Measurements from ENCODE around the gene CSTB.

The CSTB gene

DNA sequence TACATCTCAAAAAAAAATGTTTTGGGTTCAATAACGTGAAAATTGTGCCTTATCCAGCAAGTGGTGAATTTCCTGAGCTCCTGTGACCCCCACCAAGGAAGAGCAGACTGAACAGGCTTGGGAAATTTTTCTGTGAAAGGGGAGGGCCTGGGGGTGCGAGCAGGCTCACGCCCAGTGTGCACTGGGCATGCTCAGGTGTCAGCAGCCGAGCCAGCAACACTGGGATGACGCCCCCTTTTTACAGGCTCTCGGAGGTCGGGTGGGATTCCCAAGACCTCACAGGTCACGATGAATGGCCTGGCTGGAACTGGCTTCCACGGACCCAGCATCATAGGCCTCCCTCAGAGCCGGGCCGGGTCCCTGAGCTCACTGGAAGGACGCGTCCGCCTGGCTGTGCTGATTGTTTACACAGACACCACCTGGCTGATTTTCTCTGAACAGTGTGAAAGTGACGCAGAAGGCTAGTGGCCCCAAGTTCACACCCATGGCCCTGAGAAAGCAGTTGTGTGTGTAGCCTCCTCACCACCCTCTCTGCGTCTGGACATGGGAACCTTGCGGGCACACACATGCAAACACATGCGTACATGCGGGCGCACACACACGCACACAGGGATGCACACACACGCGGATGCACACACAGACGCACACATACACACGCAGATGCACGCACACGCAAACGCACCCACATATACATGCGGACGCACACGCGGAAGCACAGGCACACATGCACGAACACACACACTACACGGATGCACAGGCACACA, 9.2 kb downstream of the CSTB start:
- DNase-seq = no peak

DNA sequence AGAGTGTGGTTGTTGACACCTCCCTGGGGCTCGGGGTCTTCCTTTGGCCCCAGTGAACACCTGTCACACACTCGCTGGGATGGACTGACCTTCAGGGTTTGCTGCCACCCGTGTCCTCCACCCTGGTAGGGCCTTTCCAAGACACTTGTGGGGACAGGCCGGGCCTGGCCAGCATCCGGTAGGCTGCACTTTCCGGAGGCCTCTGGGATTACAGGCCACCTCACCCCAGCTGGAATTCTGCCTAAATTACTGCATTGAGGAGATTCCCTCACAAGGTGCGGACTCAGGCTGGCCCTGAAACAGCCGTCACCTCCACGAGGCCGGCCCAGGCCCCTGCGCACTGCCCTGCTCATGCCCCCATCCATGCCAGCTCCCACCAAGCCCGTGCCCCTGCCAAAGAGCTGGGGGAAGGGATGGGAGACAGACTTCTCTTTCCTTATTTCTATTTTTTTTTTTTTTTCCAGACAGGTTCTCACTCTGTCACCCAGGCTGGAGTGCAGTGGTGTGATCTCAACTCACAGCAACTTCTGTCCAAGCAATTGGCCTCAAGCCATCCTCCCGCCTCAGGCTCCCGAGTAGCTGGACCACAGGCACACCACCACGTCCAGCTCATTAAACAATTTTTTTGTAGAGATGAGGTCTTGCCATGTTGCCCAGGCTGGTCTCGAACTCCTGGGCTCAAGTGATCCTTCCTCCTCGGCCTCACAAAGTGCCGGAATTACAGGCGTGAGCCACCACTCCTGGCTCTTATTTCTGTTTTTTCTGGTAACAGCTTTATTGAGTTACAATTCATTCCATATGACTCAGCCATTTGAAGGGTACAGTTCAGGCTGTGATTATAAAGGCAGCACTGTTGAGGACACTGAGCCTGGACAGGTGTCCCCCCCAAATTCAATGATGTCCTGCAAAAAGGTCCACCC, 11.3 kb downstream of the CSTB start:
- no peak for DNase-seq

- DNase-seq = no peak
Observed at GRCh38 chr21:43763901-43764523, 12.1 kb downstream of the CSTB start.

DNA sequence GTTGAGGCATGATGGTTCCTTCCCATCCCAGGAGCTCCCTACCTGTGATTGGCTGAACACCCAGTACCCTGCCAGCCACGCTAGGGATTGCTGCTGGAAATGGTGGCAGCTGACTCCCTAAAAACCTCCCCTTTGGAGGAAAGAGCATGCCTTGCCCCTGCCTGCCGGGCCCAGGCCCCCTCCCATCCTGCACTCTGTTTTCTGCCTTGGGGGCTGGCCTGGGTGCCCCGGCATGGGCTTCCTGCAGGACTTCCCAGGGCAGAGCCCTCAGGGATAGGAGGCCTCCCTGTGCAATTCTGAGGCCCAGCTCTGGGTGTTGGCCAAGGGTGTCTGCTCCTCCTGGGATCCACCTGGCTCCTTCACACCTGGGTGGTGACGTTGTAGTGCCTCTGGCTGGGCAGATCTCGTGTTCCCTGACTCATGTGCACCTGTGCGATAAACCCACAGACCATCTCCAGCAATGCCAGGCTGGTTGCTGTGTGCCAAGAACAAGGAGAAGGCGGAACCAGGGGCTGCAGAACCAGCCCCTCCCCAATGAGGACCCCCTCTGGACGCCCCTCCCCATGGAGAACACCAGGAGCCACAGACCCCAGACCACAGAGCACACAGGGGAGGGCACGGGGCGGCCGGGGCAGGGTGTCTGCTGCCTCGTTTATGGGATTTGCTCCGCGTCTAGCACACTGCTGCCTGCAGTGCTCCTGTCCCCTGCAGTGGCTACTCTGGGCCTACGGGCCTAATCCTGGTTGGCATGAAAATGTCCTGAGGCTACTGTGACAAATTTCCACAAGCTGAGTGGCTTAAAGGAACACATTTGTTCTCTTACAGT, 13.6 kb downstream of the CSTB start:
- no peak for DNase-seq

- DNase-seq = no peak
Observed at GRCh38 chr21:43761886-43762285, 14.2 kb downstream of the CSTB start.

DNA sequence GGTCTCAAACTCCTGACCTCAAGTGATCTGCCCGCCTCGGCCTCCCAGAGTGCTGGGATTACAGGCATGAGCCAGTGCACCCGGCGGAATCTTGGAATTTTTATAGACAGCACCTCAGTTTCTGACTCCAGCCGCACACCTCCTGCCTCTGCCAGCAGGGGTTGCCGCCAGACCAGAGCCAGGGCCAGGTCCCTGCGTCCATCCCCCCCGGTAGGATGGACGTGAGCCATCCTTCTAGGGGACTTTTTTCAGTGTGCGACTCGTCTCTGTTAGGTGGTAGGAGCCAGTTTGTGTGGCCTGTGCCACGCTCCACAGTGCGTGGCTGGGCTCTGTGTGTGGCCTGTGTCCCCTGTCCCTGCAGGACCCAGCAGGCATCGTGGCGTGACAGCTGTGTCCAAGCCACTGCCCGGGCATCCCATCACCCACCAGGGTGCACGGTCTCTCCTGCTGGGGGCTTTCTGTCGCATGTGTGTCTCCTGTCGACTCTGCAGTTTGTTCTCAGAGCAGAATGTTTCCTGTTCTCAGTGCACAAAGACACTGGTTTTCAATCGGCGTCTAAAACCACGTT, 15.6 kb downstream of the CSTB start:
- DNase-seq = no peak

DNA sequence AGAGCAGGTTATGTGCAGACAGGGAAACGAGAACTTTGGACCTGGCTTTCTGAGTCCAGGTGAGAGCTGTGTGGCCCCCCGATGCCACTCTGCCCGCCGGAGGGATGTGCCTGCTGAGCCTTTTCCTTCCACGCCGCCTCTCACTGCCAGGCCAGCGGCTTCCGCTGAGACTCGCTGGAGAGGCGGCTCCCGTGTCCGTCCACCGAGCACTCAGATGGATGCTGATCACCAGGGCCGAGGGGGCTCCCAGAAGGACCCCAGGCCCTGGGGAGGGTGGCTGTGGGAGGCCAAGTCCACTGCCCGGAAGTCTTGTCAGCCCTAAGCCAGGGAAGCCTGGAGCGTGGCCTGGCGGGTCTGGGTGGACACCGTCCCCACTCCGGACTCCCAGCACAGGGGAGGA, 16.5 kb downstream of the CSTB start:
- DNase-seq = no peak

- no peak for DNase-seq
Observed at GRCh38 chr21:43758811-43759210, 17.3 kb downstream of the CSTB start.

GRCh38 chr21:43758111-43758641, 17.9 kb downstream of the CSTB start:
- DNase-seq = no peak

DNA sequence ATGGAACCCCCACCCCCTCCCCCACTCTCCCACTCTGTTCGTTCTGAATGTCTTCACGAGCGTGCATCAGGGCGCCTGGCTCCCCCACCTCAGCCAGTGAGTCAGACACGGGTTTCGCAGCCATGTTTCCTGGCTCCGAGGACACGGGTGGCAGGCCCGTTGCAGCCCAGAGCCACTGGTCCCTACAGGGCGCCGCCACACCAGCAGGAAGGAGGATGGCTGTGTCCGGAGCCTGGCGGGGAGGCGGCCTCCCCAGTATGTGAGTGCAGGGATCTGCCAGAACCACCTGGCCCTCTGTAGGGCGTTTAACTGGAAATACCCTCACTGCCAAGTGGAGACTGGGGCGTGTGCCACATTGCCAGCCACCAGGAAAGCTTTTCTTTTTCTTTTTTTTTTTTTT, 18.5 kb downstream of the CSTB start:
- DNase-seq = no peak

- no peak for DNase-seq
Observed at GRCh38 chr21:43755820-43756594, 20.1 kb downstream of the CSTB start.

DNA sequence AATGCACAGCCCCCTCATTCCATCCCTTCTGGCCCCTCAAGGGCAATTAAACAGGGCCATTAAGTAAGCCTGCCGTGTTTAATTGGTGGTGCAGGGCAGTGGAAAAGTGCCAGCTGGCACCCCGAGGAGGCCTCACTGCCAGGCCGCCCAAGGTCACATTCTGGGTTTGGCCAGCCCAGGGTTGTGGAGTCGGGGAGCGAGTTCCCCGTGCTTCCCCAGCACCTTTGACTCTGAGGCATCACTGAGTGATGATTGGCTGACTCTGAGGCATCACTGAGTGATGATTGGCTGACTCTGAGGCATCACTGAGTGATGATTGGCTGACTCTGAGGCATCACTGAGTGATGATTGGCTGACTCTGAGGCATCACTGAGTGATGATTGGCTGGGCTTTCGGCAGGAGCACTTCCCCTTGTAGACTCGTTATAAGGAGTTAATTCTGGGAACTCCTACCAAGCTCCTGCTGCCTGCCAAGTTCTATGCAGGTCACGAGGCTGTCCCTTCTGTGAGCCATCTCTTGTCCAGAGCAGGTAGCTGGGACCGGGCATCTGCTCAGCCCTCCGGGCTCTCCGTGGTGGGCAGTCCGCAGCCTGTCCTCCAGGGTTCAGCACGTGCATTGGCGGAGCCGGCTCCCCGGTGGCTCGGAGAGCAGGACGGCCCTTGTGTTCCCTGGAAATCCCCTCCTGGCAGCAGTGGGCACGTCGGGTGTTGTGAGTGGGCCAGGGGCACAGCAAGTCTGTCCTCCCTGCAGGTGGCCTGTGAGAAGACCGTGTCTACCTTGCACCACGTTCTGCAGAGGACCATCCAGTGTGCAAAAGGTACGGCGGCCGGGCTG, 20.9 kb downstream of the CSTB start:
- DNase-seq = no peak

GRCh38 chr21:43753439-43753799, 22.7 kb downstream of the CSTB start:
- DNase-seq = no peak

GRCh38 chr21:43752758-43753438, 23.2 kb downstream of the CSTB start:
- no peak for DNase-seq

GRCh38 chr21:43751955-43752591, 24.0 kb downstream of the CSTB start:
- DNase-seq = no peak

DNA sequence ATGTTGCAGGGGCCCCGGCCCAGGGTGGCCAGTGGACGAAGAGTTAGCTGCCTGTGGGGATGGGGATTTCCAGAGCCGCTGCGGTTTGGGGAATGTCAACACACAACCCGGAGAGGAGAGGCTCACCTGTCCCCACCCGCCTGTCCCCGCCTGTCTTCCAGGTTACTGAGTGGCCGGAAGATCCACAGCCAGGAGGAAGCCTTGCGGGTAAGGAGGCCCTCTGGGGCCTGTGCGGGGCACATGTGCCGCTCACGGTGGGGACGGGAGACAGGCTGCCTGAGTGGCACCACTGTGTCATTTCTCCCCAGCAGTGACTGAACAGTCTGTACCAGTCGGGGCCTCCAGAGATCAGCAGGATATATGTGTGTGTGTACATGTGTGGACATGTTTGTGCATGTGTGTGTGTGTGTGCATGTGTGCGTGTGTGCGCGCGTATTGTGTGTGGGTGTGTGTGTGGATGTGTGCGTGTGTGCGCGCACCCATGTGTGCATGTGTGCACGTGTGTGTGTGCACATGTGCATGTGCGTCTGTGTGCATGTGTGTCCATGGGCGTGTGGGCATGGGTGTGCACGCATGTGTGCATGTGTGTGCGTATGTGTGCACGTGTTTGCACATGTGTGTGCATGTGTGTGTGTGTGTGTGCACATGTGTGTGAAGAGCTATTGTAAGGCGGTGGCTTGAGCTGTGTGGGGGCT, 25.6 kb downstream of the CSTB start:
- no peak for DNase-seq

DNA sequence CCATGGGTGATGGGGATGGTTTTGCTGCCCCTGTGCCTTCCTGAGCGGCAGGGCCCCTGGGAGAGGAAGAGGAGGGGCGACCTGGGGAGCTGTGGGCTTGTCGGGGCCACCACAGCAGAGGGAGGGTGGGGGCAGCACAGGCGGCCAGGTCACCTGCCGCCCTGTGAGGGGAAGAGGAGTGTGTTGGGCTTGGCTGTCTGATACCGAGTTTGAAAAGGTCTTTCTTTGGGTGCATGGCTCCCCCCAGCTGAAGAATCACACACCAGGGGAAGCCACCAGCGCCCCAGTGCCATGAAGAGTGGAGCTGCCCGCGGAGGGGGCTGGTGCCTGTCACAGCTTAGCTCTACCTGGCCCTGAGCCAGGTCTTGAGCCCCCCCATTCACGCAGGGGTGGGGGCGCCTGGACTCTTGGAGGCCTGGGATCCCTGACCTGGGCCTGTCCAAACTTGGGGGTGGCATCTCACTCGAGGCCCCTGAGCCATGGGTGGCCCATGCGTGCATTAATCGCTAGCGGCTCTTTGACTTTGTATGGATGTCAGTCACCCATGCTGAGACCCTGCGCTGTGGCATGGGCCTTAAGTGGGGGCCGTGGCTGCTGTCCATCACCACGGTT, 26.4 kb downstream of the CSTB start:
- DNase-seq = no peak

DNA sequence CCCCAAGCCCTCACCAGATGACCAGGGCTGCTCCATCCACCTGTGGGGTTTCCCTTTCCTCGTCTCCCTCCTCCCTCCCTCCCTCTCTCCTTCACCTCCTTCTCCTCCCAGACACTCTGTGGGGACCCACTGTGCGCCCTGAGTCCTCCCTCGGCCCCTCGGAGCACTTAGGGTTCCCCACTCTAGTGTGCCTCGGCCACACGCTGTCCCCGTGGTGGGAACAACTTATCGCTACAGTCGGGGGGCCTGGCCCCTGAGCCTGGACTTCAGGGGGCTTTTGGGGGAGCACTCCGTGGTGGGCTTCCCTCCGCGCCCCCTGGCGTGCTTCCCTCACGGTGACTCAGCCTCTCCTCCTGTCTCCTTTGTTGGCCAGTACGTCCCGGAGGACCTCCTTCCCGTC, 27.5 kb downstream of the CSTB start:
- no peak for DNase-seq
